Measurements from ENCODE around the gene KRI1. TPM values are rescaled to one million over a fixed set of nuclear protein-coding genes. Genes with fewer than 3 reads are reported as not detected.
"Not testable (repeated sequence)": the region's sequence is repeated elsewhere in the genome, so short reads cannot be mapped to it uniquely, and the experiment has no call there.

KRI1 gene
- total and polyA plus RNA-seq, 2 of the 8 experiments (the other 6 are each of a cell fraction or from before 2014, with no cell fraction given) = 14.2 to 45.2 TPM

DNA sequence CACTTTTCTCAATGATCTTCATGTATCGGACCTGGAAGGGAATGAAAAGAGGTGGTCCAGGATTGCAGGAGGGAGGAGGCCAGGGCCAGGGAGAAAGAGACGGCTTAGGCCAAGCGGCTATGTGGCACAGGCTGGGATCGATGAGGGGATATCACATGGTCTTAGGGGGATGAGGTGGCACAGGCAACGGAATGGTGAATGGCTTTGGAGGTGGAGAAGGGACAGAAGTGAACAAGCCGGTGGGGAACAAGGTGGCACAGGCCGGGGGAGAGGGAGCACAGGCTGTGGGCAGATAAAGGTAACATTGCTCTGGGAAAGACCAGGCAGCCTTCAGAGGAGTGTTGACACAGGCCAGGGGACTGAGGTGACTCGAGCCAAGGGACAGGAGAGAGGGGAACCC, 8.7 kb upstream of the KRI1 start (continued):
- no peak for TF ChIP-seq PHF8 (conservative IDR thresholded peaks at IDR 0.05; ENCODE audit: low read depth, low read length)
- TF ChIP-seq TBP (IDR thresholded peaks at IDR 0.05; ENCODE audit: low read depth, low read length) = no peak
- TF ChIP-seq SIRT6 (IDR thresholded peaks at IDR 0.05; ENCODE audit: low read length) = no peak
- TF ChIP-seq NRF1 (IDR thresholded peaks at IDR 0.05; ENCODE audit: low read depth, low read length) = no peak

GRCh38 chr19:10573793-10574192, 8.0 kb upstream of the KRI1 start:
- ChIA-PET CTCF (ENCODE audit: partially characterized antibody) (interaction anchor here (0.7 to 3.6 kb wide), 9 partner anchors 8 to 324 kb away, joined by 3 to 25 read pairs (median 3); partner anchors contain the start of gene QTRT1), POLR2A (ENCODE audit: partially characterized antibody) (interaction anchor here (0.7 to 5.2 kb wide), 6 partner anchors 9 to 126 kb away, joined by 3 to 33 read pairs (median 4); no protein-coding TSS in a partner anchor)
- not testable (repeated sequence) for H3K79me2 ChIP-seq (ENCODE audit: control insufficient read depth in 1 of 2, insufficient read depth in 2 of 2, low read length in 2 of 2); H2AK5ac ChIP-seq (ENCODE audit: low read depth, low read length); H3K4me2 ChIP-seq (ENCODE audit: insufficient read depth in 1 of 2, low read depth in 2 of 2, low read length in 2 of 2); H3K27ac ChIP-seq (ENCODE audit: low read depth, low read length); H3K79me1 ChIP-seq (ENCODE audit: low read depth, low read length); H4K8ac ChIP-seq (ENCODE audit: extremely low read depth, insufficient read depth, low read length); H3K56ac ChIP-seq (replicated peaks; ENCODE audit: insufficient read length, low read depth, low read length); H3K9ac ChIP-seq (replicated peaks in 1 of 4; ENCODE audit: extremely low read depth in 1 of 4, low read depth in 3 of 4, low read length in 3 of 4); H3K18ac ChIP-seq (ENCODE audit: extremely low read depth, low read length); H2BK5ac ChIP-seq (ENCODE audit: low read depth, low read length); H2BK12ac ChIP-seq (ENCODE audit: low read depth, low read length); DNase-seq (ENCODE audit: low read depth in 1 of 2, low spot score in 2 of 2); H4K20me1 ChIP-seq (replicated peaks in 1 of 2; ENCODE audit: control insufficient read depth in 1 of 2, insufficient read depth in 2 of 2, low read length in 2 of 2); H3K14ac ChIP-seq (ENCODE audit: insufficient read length); H3K23me2 ChIP-seq (ENCODE audit: low read depth, low read length); H3K4me1 ChIP-seq (replicated peaks in 1 of 4; ENCODE audit: control insufficient read depth in 3 of 4, insufficient read depth in 4 of 4, low read length in 3 of 4); H3K27me3 ChIP-seq (replicated peaks in 1 of 4; ENCODE audit: control insufficient read depth in 3 of 4, extremely low read depth in 1 of 4, insufficient read depth in 3 of 4, low read length in 3 of 4); H3K4me3 ChIP-seq (ENCODE audit: extremely low read depth in 1 of 4, insufficient read depth in 2 of 4, low read depth in 3 of 4, low read length in 4 of 4); H2BK120ac ChIP-seq (replicated peaks; ENCODE audit: low read depth, low read length); FAIRE-seq; H3K4ac ChIP-seq (replicated peaks; ENCODE audit: insufficient read length, low read depth, low read length); H3K9me3 ChIP-seq (ENCODE audit: insufficient read depth in 2 of 2, low read depth in 1 of 2, low read length in 1 of 2); H2AFZ ChIP-seq (ENCODE audit: low read length); H4K91ac ChIP-seq (replicated peaks; ENCODE audit: insufficient read length, low read length); H3K23ac ChIP-seq (ENCODE audit: insufficient read length); H2BK15ac ChIP-seq (ENCODE audit: low read length); H4K5ac ChIP-seq (ENCODE audit: insufficient read length, low read depth, low read length); H2BK20ac ChIP-seq (ENCODE audit: low read length)
- peaks cover 5 to 31% (median 22%) of the 10 kb centered on the region in 4 experiments for H3K36me3 ChIP-seq (ENCODE audit: control insufficient read depth in 2 of 4, insufficient read depth in 4 of 4, low read length in 3 of 4)
- WGBS, 2 experiments (ENCODE audit: extremely low coverage in 1 of 2, insufficient coverage in 1 of 2, insufficient read length in 1 of 2, insufficient replicate concordance in 2 of 2, low coverage in 1 of 2, low lambda C conversion rate in 2 of 2, missing lambda C conversion rate in 1 of 2) = 79% methylated on average over 6 of the region's 6 CpGs; no CpG with 5 or more reads in 1 of the 2 experiments
